Neural progenitor cell (in vitro differentiated cells): ENCODE results near the gene MFAP4.

ENCODE experiments used
- CTCF ChIP-seq: fragments of 200-600 bp; sonication (generic); IDR thresholded peaks from 2 replicates; pipeline ENCODE4 v1.5.1; 2017; ENCODE audit warnings: antibody characterized with exemption, mild to moderate bottlenecking
- EZH2 ChIP-seq: fragments of 200-600 bp; sonication (generic); IDR thresholded peaks from 2 replicates; pipeline ENCODE4 v1.6.1; 2017; ENCODE audit warnings: antibody characterized with exemption, mild to moderate bottlenecking, moderate library complexity
- EZH2phosphoT487 ChIP-seq: fragments of 200-600 bp; sonication (generic); IDR thresholded peaks from 2 replicates; pipeline ENCODE4 v1.6.1; 2017; ENCODE audit warnings: antibody characterized with exemption

DNA sequence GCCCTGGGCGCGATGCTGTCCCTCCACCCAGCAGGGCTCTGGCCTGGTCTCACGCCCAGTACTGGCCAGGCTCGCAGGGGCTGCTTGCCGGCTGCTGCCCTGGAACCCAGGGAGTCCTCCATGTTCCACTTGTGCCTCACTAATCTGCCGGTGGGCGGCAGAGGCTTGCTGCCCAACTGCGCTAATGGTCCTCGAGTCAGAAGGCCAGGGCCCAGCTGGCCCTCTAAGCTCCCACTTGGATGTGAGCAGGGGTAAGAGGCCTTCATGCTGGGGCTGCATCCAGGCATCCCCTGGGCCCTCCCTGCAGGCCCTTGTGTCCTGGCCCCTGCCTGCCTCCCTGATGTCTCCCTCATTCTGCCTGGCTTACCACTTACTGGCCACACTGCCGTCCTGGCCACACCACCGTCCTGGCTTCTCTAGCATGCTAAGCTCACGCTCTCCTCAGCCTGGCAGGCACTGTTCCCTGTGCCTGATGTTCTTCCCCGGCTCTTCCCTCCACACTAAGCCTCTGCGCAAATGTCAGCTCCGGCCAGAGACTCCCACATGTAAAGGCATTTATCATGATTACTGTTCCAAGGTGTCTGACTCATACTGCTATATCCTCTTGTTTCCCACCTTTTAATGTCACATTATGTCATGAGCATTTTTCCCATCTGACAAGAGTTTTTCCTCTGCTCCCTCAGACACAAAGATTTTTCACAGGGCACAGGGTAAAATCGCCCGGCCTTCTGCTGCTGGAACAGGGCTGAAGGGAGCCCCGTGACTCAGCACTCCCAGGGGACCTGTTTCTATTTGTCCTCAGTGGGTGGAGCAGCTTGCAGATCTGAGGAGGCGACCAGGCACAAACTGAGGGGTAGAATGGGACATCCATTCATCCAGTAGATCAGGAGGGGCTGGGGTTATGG, 40.4 kb downstream of the MFAP4 start:
- TF ChIP-seq CTCF (no peak), EZH2 (no peak), EZH2phosphoT487 (no peak)
